ENCODE measurements around the gene APOBEC4. TPM values are rescaled to one million over a fixed set of nuclear protein-coding genes. Genes with fewer than 3 reads are reported as not detected.
A peak's percentile ranks its signal among the peaks of the same experiment; 100 is the strongest.
"Not testable (repeated sequence)": the region's sequence is repeated elsewhere in the genome, so short reads cannot be mapped to it uniquely, and the experiment has no call there.

APOBEC4 gene, protein sequence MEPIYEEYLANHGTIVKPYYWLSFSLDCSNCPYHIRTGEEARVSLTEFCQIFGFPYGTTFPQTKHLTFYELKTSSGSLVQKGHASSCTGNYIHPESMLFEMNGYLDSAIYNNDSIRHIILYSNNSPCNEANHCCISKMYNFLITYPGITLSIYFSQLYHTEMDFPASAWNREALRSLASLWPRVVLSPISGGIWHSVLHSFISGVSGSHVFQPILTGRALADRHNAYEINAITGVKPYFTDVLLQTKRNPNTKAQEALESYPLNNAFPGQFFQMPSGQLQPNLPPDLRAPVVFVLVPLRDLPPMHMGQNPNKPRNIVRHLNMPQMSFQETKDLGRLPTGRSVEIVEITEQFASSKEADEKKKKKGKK
- under 1 TPM in 1 of 3 donors, not detected in 2; 0.04 TPM for polyA plus RNA-seq (ENCODE audit: insufficient read length in 3 of 3)
- long read RNA-seq, donor 1 = 0 reads
- long read RNA-seq, donor 2 = 0 reads
- long read RNA-seq, donor 3 = 0 reads
- long read RNA-seq, donor 4 = 0 reads
- long read RNA-seq, donor 5 = 0 reads
- long read RNA-seq, donor 6 = 0 reads
- long read RNA-seq, donor 7 = 0 reads
- long read RNA-seq, donor 8 = 0 reads
- long read RNA-seq, donor 9 = 0 reads
- long read RNA-seq, donor 10 = 0 reads
- long read RNA-seq, donor 11 = 0 reads
- long read RNA-seq, donor 12 = 0 reads
- long read RNA-seq, donor 13 = 0 reads
- long read RNA-seq, donor 14 = 0 reads
- long read RNA-seq, donor 15 = 0 reads
- long read RNA-seq, donor 16 = 0 reads

DNA sequence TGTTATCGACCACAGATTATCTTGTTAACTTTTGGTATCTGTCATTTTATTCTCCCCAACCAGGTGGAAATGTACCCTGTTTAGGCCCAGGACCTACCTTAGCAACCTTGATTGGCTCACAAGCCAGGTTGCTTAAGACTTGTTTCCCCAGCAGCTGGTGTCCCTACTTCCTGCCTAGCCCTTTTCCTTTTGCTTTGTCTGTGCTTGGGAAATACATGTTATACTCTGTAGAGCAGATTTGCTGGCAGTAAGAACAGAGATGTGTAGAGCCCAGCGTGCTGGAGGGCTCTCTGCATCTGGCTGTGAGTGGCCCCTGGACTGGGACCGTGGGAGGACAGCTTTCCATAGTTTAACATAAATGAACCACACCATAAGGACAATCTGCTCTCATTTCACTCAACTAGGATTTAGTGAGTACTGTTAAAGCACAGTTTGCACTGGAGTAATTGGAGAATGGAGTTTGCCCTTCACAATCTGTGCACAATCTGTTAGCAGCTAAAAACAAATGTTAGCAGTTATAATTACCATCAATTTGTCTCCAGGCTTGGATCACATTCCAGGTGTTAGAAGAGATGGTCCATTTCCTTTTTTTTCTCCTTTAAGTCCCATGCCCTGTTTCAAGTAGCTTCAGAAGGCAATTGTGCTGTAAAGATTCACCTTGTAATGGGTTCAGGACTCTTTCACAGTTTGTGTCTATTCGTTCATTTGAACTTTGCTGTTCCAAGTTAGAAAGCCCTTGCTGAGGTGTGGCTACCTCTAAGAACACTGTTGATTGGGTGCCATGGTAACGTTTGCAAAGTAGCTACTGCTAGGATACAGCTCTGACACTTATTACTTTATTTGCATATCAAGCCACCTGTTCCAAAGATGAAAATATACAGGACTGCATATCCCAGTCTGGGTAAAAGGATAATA lies at the start of gene APOBEC4:
Gene APOBEC4, minus strand, starts transcription at position 770 of the 915 bp plus-strand sequence. CDS start 4,535 bp downstream, outside the sequence.
- DNase-seq = no peak

DNA sequence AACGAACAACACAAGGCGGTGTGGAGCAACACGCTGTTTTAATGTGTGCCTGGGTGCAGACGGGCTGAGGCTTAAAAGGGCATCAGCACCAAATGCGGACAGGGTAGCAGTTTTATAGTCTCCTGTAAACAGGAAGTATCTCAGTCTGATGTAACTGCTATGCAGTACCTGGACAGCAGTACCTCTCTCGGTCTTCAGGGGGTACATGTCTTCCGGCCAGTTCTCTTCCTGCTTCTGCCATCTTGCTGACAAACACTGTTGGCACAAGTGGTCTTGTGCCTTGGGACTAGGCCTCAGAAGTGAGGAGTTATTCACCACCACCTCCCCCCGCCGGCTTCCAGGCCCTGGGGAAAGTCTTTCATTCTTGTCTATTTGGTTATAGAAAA lies 49.7 kb upstream of the APOBEC4 start:
- no peak for DNase-seq

DNA sequence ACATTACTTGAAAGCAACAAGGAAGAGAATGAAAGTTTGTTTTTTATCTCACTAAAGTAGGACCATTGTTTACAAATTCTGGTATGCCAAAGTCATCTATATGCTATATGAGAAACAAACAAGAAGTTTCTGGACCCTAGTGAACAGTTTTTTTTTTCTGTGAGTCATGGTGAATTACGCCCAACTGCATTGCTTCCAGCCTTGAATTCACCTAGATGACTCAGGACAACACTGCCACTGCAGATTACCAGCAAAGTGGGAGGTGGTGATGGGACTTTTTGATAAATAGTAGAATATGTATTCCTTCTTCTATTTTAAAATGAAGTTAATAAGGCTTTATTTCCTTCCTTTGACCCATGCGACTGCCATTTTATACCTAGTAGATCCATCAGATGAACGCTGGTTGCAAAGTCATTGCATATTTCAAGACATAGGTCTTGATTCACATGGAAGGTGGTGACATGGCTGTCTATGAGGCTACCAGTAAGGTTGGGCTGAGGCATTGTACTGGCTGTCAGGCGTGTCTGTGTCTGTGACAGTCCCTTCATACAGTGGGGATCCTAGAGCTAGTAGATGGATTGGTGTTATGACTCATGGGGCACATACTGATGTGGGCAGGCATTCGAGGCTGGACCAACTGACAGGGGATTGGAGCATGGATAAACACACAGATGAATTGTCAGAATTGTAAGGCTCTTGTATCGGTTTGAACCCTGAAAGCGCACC lies 49.1 kb upstream of the APOBEC4 start:
- no peak for DNase-seq

DNA sequence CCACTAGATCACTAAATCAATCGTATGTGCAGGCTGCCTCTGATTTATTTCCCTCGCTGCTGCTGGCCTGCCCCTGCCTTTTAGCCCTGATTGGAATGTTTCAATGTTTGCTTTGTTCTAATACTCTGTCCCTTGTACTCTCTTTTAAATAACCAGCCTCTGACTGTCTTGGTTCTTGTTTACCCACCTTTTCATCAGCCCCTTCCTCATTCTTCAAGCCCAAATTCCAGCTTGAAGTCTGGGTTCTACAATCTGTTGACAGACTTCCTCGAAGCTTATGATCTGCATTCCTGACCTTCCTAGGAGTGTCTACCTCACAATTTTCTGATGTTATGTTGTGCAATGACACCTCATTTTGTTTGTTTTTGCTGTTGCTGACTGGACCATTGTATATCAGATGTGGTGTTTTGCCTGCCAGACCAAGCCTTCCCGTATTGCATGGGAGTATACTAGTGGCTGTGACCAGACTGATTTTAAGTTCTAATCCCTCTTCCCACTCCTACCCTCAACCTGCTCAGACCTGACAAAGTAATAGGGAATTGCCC lies 46.6 kb upstream of the APOBEC4 start:
- DNase-seq = peak; percentile 36

DNA sequence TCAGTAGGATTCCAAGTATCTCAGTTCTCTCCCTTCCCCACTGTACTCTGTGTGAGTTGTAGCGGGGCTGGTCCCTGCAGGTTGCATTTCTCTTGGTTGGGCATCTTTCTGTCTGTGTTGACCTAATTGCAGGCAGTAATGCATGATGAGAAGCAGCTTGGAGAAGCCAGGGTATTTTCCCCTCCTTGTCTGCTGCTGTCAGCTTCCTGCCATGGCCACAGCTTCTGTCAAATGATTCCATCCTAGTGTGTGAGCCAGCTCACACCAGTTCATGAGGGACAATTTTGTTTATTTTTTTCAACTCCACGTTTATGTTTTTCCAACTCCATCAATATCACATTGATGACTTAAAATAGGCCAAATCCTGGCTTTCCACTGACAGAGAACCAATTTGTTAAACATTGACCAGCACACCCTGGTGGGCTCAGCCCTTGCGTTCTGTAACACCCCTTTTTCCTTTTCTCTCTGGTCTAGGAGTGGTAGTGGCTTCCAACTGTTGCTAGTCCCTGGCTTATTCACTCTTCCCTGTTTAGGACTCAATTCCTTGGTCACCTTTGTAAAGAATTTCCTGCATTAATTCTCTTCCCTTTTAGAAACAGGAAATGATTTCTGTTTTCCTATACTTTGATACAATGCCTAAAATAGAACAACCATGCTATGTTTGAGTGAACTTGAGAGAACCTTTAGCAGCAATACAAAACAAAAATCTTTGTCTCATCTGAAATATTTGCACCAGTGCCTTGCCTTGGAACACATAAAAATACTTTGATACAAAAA lies 44.9 kb upstream of the APOBEC4 start:
- no peak for DNase-seq

DNA sequence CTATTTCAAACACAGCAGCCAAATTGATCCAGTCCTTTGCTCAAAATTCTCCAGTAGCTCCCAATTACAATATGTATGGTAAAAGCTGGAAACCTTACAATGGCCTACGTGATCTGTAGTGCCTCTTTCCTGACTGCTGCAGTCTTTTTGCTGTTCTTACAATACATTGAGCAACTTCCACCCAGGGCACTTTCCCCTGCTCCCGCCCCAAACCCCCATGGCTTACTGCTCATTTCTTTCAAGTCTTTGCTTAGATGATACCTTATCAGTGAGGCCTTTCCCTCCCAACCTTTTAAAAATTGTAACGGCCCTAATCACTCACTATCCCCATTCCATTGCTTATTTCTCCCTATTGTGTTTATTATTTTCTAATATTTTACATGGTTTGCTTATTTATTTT lies 43.9 kb upstream of the APOBEC4 start:
- no peak for DNase-seq

DNA sequence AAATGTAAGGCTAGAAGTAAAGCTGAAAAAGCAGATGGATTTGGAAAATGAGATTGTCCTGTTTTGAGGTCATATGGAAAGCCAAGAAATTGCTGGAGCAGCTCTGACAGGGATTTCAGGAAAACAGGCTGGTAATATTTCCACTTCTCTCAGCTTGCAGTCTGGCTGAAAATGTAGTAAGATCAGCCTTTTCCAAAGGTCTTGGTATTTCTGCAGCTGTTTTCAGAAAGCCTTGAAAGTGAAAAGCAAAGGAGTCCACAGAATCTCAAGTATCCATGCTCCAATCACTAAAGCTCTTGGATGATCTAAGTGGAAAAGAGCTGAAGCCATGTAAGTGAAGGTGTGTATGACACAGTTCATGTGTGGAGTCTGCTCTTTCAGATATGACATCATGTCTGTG lies 41.6 kb upstream of the APOBEC4 start:
- DNase-seq = no peak

DNA sequence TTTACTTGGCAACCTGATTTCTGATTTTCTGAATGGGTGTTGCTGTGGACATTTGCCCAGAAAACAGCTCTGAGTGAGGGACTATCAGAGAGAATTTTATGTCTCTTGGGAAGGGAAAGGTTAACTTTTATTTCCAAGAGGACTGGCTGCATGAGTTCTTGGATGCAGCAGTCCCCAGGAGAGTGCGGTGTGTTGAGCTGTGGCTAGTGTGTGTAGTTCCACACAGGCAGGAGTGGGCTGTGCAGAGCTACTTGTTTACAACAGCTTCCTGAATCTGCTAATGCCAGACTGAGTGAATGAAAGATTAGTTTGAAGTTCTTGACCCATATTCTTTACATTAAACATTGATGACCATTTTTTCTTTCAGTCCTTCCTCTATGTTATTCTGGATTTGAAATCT lies 41.0 kb upstream of the APOBEC4 start:
- no peak for DNase-seq

DNA sequence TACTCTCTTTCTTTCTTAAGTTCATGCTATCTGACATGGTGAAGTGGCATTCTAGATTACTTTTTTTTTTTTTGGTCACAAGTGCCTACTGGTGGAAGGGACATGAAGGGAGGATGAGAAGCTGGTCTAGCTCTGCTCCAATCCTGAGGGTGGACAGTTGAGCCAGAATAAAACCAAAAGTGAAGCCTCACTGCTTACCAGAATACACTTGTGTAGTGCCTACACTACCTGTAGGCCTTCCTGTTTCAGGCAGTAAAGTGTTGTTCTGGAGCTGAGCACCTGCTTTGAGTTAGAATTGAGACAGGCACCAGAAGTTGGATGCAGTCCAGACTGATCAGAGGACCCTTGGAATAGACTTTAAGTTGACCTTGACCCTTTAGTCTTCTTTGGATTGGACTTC lies 40.4 kb upstream of the APOBEC4 start:
- no peak for DNase-seq

DNA sequence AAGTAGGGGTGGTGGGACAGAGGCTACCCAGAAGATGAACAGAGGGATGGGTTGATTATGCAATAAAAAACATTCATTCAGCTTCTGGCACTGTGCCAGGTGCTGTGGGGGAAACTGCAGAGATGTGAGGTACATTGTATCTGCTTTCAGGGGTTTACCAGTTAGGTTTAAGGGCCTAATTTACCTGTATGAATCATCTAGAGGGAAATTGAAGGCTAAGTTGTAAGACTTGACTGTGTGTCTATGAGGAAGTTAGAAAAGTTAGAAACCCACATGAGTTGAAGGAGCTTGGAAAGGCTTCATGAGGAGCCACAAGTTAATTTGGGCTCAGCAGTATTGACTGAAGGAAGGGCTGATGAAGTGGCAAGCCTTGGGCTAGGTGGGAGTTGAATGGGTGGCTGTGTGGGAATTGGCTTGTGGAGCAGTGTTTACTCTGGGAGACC lies 36.7 kb upstream of the APOBEC4 start:
- no peak for DNase-seq

DNA sequence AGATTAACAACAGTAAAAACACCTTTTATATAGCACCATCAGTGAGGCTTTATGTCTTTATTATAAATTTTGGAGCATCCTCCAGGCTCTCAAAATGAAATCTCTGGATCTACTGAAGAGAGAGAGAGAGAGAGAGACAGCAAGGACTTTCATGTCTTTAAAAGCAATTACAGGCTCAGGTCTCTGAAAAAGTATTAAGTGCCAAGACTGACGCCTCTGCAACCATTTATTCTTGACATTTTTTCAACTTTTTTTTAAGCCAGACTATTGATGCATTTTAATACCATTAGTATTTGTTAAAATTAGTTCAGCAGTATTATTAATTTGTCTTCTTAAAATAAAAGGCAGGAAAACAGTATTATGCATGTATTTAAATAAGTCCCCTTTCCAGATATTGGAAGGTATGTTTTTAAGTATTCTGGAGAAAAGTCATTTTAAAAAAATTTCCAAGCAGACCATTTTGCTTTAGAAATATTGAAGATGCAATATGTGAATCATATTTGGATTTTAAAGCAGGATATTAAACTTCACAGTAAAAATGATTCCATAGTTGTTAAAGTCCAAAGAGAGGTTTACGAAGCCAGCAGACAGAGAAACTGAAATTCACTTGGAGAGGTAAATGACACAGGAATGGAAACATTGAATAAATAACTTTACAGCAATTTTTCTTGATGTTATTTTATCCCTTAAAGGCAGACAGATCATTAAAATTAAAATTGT lies 35.4 kb upstream of the APOBEC4 start:
- no peak for DNase-seq

DNA sequence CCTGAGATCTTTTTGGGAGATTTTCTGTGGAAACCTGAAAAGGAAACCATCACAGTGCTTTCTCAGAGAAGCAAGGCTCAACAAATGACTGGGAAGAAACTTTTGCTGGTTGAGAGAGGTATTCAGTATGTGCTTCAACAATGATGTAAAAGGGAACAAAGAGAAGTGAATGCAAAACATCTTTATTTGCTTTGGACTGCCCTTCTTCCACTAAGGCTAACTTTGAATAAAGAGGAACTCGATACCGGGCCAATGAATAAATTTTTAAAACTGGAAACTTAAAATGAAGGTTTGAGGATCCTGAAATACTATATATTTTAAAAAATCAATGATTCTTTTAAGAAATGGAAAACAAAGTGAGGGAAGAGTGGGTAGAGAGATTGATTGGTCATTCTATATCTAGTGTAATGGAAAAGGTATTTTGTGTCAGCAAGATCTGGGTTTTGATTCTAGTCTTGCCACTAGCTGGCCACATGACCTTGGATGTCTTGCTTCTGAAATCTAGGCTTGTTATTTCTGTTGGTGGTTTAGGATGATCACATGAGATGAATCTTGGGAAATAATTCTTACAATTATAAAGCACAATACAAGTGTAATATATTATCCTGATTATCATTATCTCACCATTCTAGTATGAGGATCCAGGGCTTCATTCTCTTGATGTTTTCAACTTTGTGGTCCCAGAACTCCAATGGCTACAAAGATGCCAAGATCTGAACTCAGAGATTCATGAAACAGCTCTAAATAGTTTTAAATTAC lies 34.6 kb upstream of the APOBEC4 start:
- no peak for DNase-seq

DNA sequence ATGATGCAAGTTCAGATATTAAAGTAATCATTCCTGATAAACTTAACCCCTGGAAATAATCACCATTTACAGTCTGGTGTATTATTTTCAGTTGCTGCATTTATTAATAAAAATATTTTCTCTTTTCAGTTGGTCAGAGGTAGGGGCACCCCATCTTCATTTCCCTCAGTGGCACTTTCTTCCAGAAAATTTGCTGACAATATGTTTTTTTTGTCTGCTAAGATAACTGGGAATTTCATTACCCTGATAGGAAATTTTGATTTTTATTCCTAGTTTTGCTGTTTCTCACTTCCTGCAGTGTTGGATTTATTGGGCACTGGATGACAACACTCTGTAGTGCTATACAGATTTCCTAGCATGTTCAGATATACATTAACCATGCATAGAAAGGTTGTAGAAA lies 33.1 kb upstream of the APOBEC4 start:
- no peak for DNase-seq

DNA sequence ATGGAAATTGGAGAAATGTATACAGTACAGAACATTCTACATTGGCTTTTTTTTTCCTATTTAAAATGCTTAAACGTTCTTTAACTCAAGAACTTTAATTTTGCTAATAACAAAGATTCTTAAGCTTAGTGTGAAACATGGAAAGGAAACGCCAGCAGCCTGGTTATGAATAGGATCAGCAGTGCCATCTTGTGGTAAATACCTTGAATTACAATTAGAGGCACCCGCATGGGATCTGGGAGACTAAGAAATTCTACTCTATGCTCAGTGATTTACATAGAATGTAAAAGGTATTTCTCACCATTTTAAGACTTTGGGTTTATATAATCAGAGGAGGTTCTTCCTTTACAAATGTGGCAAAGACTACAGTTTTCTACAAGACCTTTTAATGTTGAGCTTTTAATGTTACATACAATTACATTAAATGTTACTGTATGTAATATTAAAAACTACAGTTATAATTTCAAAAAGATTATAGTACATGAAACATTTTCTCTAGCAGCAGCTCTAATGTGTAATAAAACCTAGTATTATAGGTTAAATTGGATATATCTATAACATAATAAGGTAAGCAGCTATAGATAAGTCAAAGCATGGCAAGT lies 32.1 kb upstream of the APOBEC4 start:
- DNase-seq = no peak

DNA sequence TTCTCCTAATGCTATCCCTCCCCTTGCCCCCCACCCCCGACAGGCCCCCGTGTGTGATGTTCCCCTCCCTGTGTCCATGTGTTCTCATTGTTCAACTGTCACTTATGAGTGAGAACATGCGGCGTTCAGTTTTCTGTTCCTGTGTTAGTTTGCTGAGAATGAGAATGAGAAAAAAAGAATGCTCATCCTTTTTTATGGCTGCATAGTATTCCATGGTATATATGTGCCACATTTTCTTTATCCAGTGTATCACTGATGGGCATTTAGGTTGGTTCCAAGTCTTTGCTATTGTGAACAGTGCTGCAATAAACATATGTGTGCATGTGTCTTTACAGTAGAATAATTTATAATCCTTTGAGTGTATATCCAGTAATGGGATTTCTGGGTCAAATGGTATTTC lies 26.2 kb upstream of the APOBEC4 start:
- DNase-seq = not testable (repeated sequence)

DNA sequence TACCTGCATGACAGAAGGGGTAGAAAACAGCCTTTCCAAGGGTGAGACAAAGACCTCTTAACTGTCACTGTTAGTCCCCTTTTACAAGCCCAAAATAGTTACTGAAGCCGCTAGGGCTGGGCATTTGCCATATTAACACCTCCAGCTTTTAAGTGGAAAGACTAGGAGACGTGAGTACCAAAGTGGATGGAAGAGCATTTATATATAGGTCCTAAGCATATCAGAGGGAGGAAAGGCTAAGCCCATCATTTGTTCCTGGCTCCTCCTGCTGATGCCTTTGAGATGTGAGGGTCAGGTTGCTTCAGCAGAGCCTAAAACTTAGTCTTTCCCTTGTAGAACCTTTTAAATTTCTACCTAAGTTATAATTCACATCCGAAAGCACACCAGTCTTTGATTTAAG lies 25.7 kb upstream of the APOBEC4 start:
- DNase-seq = no peak

DNA sequence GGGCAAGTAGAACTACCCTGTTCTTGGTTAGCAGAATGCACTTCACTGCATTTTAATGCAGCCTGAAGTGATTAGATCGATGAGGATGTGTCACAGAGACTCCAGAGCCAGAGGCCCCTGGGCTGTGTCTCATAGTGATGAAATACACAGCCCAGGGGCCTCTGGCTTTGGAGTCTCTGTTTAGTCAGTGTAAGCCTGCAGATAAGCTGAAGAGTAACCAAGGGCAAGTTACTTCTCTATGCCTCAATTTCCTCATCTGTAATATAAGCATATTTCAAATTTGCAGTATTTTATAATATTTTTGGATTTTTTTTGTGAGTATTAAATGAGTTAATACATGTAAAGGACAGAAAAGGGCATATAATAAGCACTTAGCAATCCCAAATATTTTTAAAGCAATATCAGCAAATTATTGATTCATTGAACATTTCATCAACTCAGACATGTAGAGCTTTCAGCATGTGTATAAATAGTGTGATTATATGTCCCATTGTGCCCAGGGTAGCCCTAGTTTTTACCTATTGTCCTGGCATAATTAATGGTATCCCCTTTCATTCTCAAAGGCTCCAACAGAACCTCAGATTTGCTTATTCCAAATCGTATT lies 23.6 kb upstream of the APOBEC4 start:
- DNase-seq = no peak
